GM21737 (cell line): Measurements from ENCODE around the gene CEP72.
"Not testable (repeated sequence)": the region's sequence is repeated elsewhere in the genome, so short reads cannot be mapped to it uniquely, and the experiment has no call there.

ENCODE experiments used
- ATAC-seq: cut with Tn5 transposase; IDR thresholded peaks from one replicate; pipeline ENCODE4 v1.9.1; 2021; ENCODE audit warnings: mild to moderate bottlenecking, moderate library complexity; ENCODE audit not compliant: unreplicated experiment

CEP72 gene

GRCh38 chr5:680836-681235 is 68.7 kb downstream of the CEP72 start:
- ATAC-seq: not testable (repeated sequence)

GRCh38 chr5:681317-682191 is 69.4 kb downstream of the CEP72 start:
- ATAC-seq: not testable (repeated sequence)

- ATAC-seq: not testable (repeated sequence)
Measured at GRCh38 chr5:682216-682615, 70.1 kb downstream of the CEP72 start.

- ATAC-seq: not testable (repeated sequence)
Measured at GRCh38 chr5:682651-683358, 70.7 kb downstream of the CEP72 start.

GRCh38 chr5:683551-684481 is 71.7 kb downstream of the CEP72 start:
- ATAC-seq: no peak

- no peak for ATAC-seq
Measured at GRCh38 chr5:684751-685216, 72.6 kb downstream of the CEP72 start.

GRCh38 chr5:685262-686171 is 73.4 kb downstream of the CEP72 start:
- ATAC-seq: no peak

GRCh38 chr5:686172-686523 is 74.0 kb downstream of the CEP72 start:
- not testable (repeated sequence) for ATAC-seq

- ATAC-seq: not testable (repeated sequence)
Measured at GRCh38 chr5:686936-687335, 74.8 kb downstream of the CEP72 start.

- not testable (repeated sequence) for ATAC-seq
Measured at GRCh38 chr5:688348-689010, 76.3 kb downstream of the CEP72 start.

GRCh38 chr5:690293-690692 is 78.2 kb downstream of the CEP72 start:
- ATAC-seq: not testable (repeated sequence)

- not testable (repeated sequence) for ATAC-seq
Measured at GRCh38 chr5:691049-691448, 78.9 kb downstream of the CEP72 start.

- no peak for ATAC-seq
Measured at GRCh38 chr5:691817-692528, 79.8 kb downstream of the CEP72 start.

- not testable (repeated sequence) for ATAC-seq
Measured at GRCh38 chr5:692529-693041, 80.4 kb downstream of the CEP72 start.

GRCh38 chr5:693271-694041 is 81.3 kb downstream of the CEP72 start, which contains the start of gene TPPP:
TPPP (minus strand) TSS chr5:693352; CDS start chr5:678060, 15,292 bp downstream.
- ATAC-seq: peak; percentile 75

- not testable (repeated sequence) for ATAC-seq
Measured at GRCh38 chr5:694042-694431, 81.9 kb downstream of the CEP72 start.

- ATAC-seq: not testable (repeated sequence)
Measured at GRCh38 chr5:695475-695874, 83.3 kb downstream of the CEP72 start.
